GM18861 (cell line): ENCODE measurements around the gene INO80C.

Source experiments
- ATAC-seq: cut with Tn5 transposase; IDR thresholded peaks from one replicate; pipeline ENCODE4 v1.9.1; 2021; ENCODE audit not compliant: unreplicated experiment

Gene INO80C

GRCh38 chr18:35513181-35513936 lies 15.6 kb upstream of the INO80C start:
- ATAC-seq: no peak

GRCh38 chr18:35512761-35513160 lies 15.0 kb upstream of the INO80C start:
- no peak for ATAC-seq

DNA sequence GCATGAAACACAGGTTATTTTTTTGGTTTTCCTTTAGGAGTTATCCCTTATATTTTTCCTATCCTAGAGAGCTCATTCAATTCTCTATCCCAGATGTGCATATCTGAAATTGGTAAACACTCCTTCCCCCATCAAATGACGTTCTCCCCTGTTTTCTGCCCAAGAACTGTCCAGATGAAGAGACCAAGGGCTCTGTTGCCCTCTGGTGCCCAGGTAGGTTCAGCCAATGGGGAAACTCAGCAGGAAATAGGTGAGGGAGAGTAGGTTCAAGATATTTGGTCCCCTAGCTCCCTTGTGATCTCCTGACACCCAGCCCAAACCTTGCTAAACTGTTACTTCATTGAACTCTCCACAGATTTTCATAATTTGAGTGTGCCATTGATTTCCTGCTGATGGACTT lies 14.1 kb upstream of the INO80C start:
- ATAC-seq: peak; percentile 22

- ATAC-seq: peak; percentile 91
These were observed 13.7 kb upstream of the INO80C start for GRCh38 chr18:35511428-35511827.

DNA sequence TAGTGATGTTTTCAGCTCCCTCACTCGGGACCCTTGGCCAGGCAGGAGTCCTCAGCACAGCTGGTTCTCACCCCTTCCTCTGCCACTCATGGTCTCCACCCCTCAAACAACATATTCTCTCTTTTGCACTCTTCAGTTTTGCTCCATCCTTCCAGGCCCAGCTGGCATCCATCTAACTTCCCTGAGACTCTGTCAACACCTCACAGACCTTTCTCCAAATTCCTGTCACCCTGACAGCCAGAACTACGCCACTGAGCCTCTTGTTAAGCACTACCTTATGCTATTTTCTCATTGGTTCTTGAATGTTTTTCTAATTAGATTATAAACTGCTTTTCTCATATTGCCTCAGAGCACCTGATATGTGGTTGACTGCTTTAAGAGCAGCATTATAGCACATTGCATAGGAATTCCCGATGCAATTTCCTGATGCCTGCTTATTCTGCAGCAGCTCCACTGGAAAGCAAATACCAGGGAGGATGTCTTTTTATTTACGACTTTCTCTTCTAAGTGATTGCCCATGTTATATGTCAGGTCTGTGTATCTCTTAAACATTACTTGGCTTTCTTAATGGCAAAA lies 12.4 kb upstream of the INO80C start:
- ATAC-seq: no peak

DNA sequence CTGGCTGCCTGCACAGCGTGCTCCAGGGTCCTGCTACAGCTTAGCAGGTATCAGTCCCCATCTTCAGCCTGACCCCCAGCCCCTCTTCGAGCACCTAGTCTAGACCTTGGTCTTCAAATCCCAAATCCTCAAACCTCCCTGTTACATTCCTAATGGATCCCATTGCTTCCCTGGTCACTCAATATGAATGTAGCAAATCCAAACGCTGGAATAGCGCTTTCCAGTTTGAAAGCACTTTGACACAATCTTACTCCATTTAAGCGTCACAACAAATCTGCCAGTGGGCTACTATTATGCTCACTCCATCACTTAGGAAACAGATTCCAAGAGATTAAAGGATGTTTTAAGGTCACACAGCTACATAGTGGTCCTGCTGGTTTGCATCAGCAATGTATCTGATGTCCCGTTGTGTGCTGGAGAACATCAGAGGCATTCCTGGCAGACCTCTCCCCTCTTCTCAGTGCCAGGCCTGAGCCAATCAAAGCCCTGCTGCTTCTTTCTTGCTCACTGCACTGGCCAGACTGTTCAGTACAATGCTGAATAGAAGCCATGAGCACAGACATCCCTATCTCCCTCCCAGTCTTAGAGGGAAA lies 11.1 kb upstream of the INO80C start:
- no peak for ATAC-seq

GRCh38 chr18:35508030-35508429 lies 10.3 kb upstream of the INO80C start:
- no peak for ATAC-seq

GRCh38 chr18:35507623-35508022 lies 9.9 kb upstream of the INO80C start:
- no peak for ATAC-seq

DNA sequence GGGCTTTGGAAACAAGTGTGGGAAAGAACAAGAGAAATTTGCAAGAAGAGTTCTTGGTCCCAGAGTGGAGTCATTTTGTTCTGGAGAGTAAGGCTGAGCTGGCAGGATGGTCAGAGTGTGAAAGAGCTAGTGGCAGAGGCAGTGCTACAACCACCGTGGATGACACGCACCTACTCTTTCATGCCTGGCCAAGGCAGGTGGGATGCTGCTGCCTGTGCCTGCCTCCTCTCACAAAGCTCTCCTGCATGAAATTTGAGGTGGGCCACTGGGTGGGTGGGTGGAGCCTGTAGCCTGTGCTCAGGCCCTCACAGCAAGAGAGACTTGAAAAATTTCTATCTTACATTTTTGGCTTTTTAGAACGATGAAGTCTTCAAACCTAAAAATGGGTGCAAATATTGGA lies 9.4 kb upstream of the INO80C start:
- ATAC-seq: no peak

DNA sequence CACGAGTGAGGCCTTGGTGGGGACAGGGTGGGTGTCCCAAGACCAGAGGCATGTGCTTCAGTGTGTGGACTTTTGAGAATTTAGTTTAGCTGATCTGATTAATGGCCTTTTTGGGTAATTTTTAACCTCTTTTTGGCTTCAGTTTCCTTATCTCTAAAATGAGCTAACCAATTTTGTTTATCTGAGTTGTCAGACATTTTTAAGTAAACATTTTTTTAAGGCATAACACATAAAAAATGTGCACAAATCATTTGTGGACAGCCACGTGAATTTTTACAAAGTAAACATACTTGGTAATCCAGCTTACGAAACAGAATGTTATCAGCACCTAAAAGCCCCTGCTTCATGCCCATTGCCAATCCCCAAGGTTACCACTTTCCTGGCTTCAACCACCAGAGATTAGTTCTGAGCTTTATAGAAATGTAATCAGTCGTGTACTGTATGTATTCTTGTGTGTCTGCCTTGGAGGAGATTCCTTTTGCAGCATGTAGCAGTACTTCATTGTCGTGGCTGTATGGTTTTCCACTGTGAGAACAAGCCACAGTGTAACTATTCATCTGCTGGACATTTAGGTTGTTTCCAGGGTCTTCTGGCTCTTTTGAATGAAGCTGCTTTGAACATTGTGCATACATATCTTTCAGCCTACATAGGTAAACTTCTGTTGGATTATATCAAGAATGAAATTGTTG lies 8.4 kb upstream of the INO80C start:
- ATAC-seq: no peak

DNA sequence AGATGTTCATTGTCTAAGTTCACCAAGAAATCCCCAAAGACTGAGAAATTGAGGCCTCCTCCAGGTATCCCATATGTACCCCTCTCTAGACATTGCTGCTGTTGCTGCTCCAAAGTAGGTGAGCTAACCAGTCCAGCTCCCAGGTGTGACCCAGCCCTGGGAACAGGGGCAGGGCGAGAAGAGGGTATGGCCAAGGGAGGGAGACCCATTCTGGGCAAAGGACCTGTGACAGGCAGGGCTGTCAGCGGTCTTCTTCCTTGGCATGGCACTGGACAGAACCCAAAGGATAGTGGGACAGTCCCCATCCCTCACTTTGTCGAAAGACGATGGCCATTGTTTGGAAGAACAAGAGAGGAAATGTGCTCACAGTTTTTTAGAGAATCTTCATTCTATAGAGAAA lies 7.2 kb upstream of the INO80C start:
- ATAC-seq: no peak

DNA sequence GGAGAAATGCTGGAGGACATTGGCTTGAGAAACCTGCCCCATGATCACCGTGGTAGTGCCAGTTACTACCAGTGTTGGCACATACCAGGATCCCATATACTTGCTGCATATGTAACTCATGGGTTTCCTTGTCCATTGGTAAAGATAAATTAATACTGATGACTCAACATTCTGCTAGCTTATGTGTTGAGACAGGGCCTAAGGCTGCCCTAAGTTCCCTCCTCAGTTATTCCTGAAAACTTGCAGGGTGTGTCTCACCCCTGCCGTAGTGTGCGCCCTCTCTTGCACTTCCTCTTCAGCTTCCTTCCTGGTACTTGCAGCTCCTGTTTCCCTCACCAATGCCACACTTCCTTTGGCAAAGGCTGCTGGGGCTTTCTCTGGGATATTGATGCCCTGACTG lies 4.3 kb upstream of the INO80C start:
- no peak for ATAC-seq

GRCh38 chr18:35501369-35501768 lies 3.6 kb upstream of the INO80C start:
- ATAC-seq: no peak

- no peak for ATAC-seq
These were observed 2.4 kb upstream of the INO80C start for GRCh38 chr18:35500113-35500512.

- peak; percentile 33 for ATAC-seq
These were observed 762 bp downstream of the INO80C start for GRCh38 chr18:35497027-35497369.

GRCh38 chr18:35495536-35496314 lies 2.0 kb downstream of the INO80C start:
- no peak for ATAC-seq

GRCh38 chr18:35494251-35495220 lies 3.2 kb downstream of the INO80C start:
- ATAC-seq: no peak

GRCh38 chr18:35491700-35492077 lies 6.1 kb downstream of the INO80C start:
- ATAC-seq: no peak

- no peak for ATAC-seq
These were observed 6.7 kb downstream of the INO80C start for GRCh38 chr18:35490894-35491699.
